GM19468 (cell line): ENCODE data around the gene WIZ.

ENCODE experiments used
- ATAC-seq: cut with Tn5 transposase; IDR thresholded peaks from one replicate; pipeline ENCODE4 v1.9.1; 2021; ENCODE audit warnings: mild to moderate bottlenecking, moderate library complexity, moderate number of reproducible peaks; ENCODE audit not compliant: unreplicated experiment; ENCODE audit errors: extremely low read depth

WIZ gene

GRCh38 chr19:15394426-15394825, 55.3 kb downstream of the WIZ start:
- ATAC-seq, result no peak

DNA sequence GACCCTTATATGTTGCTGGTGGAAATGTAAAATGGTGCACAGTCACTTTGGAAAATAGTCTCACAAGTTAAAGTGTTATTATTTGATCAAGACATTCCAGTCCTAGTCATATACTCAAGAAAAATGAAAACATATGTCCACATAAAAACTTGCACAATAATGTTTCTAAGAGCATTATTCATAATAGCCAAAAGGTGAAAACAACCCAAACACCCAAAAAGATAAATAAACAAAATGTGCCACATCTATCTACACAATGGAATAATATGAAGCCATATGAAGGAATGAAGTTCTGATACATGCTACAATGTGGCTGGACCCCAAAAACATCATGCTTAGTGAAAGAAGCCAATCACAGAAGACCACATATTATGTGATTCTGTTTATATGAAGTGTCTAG, 55.8 kb downstream of the WIZ start:
- ATAC-seq, result no peak

GRCh38 chr19:15390814-15391213, 58.9 kb downstream of the WIZ start:
- ATAC-seq, result no peak

DNA sequence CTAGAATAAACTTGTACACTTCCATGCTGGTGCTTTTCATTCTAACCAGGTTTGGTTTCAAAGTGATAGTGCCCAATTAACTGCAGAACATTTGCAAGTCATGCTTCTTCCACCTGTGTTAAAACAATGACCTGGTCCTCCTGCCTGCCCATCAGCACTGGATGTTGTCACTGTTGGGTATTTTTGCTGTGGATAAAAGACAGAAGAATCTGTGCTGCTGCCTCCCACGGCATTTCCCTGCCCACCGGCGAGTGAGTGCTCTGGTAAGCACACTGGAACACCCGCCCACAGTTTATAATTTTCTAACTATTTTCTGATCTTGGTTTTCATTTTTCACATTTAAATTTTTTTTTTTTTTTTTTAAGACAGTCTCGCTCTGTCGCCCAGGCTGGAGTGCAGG, 67.9 kb downstream of the WIZ start:
- ATAC-seq, result no peak

DNA sequence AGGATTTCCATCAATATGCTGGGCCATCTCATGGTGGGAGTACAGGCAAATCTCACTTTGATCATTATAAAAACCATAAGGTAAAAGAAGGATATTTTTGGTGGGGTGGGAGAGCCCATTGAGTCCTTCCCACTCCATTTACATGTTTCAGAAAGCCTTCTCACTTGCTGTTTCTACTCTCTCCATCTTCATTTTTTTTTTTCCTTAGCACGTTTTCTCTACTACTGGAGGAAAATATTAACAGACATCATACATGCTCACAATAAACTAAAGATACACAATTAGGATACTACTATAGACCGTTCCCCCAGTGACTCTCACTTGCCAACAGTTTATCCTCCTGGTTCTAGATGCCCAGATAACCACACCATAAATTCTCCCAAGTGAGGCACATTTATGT, 68.3 kb downstream of the WIZ start:
- no peak for ATAC-seq

- peak; percentile 34 for ATAC-seq
Measured at GRCh38 chr19:15379999-15380647, 69.6 kb downstream of the WIZ start.

DNA sequence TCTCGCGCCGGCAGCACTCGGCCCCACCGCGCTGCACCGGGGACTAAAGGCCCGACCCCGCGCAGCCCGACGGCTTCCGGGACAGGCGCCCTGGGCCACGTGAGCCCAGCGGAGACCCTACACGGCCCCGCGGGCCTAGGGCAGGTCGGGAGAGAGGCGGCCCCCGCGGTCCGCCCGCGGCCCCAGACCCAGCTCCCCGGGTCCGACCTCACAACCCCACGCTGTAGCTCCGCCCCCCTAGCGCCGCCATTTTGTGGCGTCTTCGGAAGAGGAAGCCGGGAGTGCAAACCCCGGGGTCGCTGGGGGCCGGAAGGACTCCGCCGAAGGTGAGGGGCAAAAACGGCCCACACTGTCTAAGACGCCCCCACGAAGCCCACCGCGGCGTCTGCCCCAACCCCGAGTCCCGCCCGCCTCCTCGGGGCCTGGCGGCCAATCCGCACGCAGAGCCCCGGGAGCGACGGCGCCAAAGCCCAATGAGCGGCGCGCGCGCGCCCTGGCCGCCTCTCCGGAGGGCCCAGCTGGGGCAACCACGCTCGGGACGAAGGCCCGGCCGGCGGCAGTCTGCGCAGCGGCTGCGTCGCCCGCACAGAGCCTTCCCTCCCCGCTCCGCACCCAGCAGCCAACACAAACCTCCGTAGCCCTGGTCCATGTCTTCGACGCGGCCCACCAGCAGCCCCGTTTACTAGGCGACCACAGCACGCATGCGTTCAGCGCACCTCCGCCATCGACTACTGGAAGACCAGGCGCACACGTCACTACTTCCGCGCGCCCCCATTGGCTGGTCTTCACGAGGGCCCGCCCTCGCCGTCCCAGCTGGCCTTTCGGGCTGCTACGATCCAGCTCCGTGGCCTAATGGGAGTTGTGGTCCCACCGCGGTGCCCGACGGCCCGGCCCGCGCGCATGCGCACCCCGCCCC, 70.4 kb downstream of the WIZ start, which contains the start of gene AKAP8:
TSS of gene AKAP8 (minus strand) at position 705 of the 916 bp plus-strand sequence. CDS start at position 649, 56 bp downstream.
- ATAC-seq, result peak; percentile 61

DNA sequence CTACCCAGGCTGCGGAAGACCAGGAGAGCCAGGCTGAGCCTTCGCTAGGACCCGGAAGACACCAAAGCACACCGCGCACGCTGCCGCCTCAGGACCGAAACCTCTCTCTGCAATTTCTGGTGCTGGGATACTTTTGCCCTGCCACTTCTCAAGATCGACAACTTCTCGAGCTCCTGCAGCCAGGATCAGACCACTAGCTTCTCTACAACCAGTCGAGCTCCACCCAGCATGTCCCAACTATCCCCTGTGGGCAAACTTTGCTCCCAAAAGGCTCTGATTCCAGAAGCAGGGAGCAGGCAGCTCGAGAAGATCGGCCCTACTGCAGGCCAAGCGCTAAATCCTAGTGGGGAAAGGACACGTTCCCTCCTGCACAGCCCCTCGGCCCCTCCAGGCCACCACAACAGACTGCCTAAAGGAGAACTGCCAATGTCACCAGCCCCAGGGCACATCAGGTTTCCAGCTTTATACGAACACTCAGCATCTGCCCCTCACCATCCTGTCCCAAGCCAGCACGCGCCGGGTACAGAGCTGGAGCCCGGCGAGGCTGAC, 71.1 kb downstream of the WIZ start:
- no peak for ATAC-seq

DNA sequence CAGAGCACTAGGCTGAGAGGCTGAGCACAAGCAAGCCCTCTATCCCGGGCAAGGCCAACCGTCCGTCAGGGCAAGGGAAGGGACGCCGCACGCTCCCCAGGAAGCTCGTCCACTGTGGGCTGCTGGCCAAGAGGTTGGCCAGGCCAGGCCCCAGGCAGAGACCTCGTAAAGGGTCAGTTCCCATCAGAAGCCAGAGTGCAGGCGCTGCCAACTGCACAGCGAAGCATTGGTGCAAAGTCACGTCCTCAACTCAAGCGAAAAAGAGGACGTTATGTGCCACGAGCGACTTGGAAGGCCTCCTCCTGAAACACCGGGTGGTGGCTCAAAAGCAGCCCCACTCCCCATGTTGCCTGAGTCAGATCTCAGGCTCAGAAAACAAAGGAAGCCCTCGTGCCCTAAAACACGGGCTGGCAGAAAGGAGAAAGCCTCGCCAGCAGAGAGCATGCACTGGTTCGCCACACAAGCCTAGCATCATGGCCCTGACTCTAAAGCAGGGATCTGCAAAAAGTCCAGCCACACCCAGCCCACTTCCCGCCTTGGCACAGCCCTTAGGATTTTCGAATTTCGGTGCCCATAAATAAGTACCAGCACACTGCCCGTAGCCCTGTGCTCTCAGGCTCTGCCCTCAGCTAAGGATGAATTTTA, 74.8 kb downstream of the WIZ start:
- no peak for ATAC-seq

GRCh38 chr19:15374105-15374651, 75.6 kb downstream of the WIZ start:
- no peak for ATAC-seq

DNA sequence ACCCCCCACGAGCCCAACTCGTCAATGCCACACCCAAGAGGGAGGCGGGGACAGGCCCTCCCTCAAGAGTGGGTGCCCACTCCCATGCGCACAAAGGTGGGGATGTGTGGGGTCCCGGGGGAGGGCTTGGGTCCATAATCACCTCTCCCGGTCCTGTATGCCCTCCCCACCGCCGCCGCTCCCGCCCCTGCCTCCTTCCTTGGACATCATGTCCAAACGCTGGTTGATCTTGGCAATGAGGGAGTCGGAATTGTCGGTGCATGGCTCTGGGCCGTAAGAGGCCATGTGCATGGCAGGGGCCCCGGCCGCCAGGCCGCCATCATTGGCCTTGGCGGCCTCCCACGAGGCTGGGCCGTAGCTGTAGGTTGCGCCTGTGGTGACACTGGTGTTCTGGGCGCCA, 76.1 kb downstream of the WIZ start:
- ATAC-seq, result no peak

DNA sequence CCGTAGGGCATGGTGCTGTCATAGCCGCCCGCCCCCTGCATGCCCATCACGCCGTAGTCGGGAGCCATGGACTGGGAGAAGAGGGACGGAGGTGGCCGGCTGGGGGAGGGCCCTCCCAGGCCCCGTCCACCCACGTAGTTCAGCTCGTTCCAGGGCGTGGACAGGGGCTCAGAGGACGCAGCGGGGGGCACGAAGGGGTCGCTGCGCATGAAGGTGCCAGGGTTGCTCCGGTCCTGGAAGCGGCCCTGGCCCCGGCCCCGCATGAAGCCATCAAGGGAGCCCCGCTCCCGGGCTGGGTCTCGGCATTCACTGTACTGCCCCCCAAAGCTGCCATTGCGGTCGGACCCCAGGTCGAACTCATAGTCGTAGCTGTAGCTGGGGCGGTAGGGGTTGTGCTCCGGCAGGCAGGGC, 76.9 kb downstream of the WIZ start:
- no peak for ATAC-seq

DNA sequence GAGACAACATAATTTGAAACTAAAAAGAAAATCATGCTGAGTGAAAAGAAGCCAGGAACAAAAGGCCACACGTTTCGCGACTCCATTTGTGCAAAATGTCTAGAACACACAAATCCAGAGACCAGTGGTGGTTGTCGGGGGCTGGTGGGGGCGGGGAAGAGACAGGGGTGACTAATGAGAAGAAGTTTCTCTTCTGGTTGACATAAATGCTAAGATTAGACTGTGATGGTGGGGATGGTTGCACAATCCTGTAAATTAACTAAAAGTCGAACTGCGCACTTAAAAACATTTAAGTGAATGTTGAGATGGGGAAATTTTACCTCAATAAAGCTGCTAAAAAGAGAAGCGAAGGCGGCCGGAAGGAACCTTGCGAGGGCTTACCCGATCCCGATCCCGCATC, 77.3 kb downstream of the WIZ start:
- ATAC-seq, result no peak

DNA sequence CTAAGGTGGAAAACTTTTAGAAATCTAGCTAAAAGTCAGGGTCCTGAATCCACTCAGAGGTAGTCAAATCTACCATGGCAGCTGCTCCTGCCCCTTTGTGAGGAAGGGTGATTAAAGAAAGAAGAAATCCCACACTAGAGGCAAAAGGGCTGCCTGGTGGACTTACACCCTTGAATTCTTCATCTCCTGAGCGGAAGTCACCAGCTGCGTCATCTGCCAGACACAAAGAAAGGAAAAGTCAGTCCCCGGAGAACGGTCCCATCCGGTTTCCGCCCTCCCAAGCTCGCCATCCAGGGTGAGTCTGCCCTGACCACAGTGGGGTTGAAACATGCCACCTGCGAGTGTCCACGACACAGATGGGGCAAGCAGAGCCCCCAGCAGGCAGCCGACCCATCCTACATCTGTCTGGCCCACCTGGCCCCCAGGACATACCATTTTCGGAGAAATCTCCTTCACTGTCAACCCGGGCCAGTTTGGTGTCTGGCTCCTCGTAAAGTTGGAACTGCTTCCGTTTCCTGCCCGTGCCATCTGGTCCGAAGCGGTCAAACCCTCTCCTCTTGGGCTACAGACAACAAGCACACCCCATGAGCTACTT, 77.9 kb downstream of the WIZ start:
- no peak for ATAC-seq

DNA sequence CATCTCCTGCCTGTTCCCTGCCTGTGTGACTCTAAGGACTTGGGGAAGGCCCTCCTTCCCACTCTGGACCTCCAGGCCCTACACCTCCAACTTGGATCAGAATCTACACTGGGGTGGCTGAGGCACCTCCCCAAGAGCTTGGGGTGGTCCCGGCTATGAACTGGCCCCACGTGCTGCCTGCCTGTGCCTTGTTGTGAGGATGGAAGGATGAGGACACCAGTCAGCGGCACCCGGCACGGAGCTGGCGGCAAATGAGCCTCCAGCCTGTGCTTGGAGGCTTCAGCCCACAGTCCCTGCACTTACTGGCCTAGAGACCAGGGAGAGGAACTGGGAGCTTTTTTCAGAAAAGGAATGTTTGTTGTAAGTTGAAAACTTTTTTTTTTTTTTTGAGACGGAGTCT, 78.6 kb downstream of the WIZ start:
- no peak for ATAC-seq
